ENCODE results near the gene SIRPA. TPM values are rescaled to one million over a fixed set of nuclear protein-coding genes. Genes with fewer than 3 reads are reported as not detected.

Gene SIRPA
- total RNA-seq (2021; fragmentation: NEBNext Ultra II Directional; extraction: Animal tissue kit (Norgen Biotek cat#: 25700)) (4.3 and 4.4 TPM in 2 replicates), polyA plus RNA-seq (2011; rRNA removed) (3.9 and 5.7 TPM in 2 replicates), polyA minus RNA-seq (2011; rRNA and poly(A)+ RNA removed) (3.2 and 3.4 TPM in 2 replicates)
- 3.2 TPM for polyA plus RNA-seq (2011; cell fraction: cytosol; rRNA removed)
- polyA plus RNA-seq (2011; cell fraction: nucleus; rRNA removed), result 6.7 TPM
- polyA plus RNA-seq (2012, experiment 1 of 2), result 4.9 to 6.1 TPM (median 5.2 TPM) in 4 replicates
- 4.8 TPM for polyA plus RNA-seq (2012, experiment 2 of 2)
- polyA plus RNA-seq (2013, experiment 1 of 2), result 2.9 TPM
- 3.1 TPM for polyA plus RNA-seq (2013, experiment 2 of 2)
- 3.3 TPM for polyA minus RNA-seq (2011; cell fraction: cytosol; rRNA and poly(A)+ RNA removed)
- polyA minus RNA-seq (2011; cell fraction: nucleus; rRNA and poly(A)+ RNA removed), result 3.0 TPM
- long read RNA-seq, experiment 1, partial matches to known transcripts, result 2 of 2 reads
- long read RNA-seq, experiment 1, other reads (novel, unspliced or antisense), result 0 of 2 reads
- long read RNA-seq, experiment 2, partial matches to known transcripts, result 0 of 1 reads
- long read RNA-seq, experiment 2, other reads (novel, unspliced or antisense), result 1 of 1 reads

GRCh38 chr20:1894951-1895673 lies at the start of gene SIRPA:
SIRPA (plus strand) TSS chr20:1895407; CDS start chr20:1895448, 41 bp downstream.
- H2BK120ac ChIP-seq (replicated peaks; ENCODE audit: low read depth, low read length), result no peak within 1 kb of the TSS
- no peak within 1 kb of the TSS for H3K14ac ChIP-seq (ENCODE audit: insufficient read length)
- peak within 1 kb of the TSS; percentile 56 to 80 (median 69) for H3K4me3 ChIP-seq (ENCODE audit: extremely low read depth in 1 of 4, insufficient read depth in 2 of 4, low read depth in 3 of 4, low read length in 4 of 4)
- H3K4me2 ChIP-seq (ENCODE audit: insufficient read depth in 1 of 2, low read depth in 2 of 2, low read length in 2 of 2), result peak within 1 kb of the TSS; percentile 83 to 85
- H2BK15ac ChIP-seq (ENCODE audit: low read length), result peak within 1 kb of the TSS; percentile 88; the same call in 1 of the 2 replicates
- H3K23me2 ChIP-seq (ENCODE audit: low read depth, low read length), result peaks cover 14% of the 10 kb centered on the region; the same call in 1 of the 2 replicates
- POLR2A ChIA-PET (ENCODE audit: partially characterized antibody), result no interaction called here
- H2AFZ ChIP-seq (ENCODE audit: low read length), result no peak within 1 kb of the TSS
- peak within 1 kb of the TSS; percentile 52; the same call in 1 of the 2 replicates for H4K8ac ChIP-seq (ENCODE audit: extremely low read depth, insufficient read depth, low read length)
- no peaks in the 10 kb centered on the region for H3K79me1 ChIP-seq (ENCODE audit: low read depth, low read length)
- peaks cover 0 to 8% of the 10 kb centered on the region in 2 experiments for H4K20me1 ChIP-seq (replicated peaks in 1 of 2; ENCODE audit: control insufficient read depth in 1 of 2, insufficient read depth in 2 of 2, low read length in 2 of 2)
- WGBS, 2 experiments (ENCODE audit: extremely low coverage in 1 of 2, insufficient coverage in 1 of 2, insufficient read length in 1 of 2, insufficient replicate concordance in 2 of 2, low coverage in 1 of 2, low lambda C conversion rate in 2 of 2, missing lambda C conversion rate in 1 of 2), result 1% methylated on average over 12 of the region's 74 CpGs; no CpG with 5 or more reads in 1 of the 2 experiments
- H3K4me1 ChIP-seq (replicated peaks in 1 of 4; ENCODE audit: control insufficient read depth in 3 of 4, insufficient read depth in 4 of 4, low read length in 3 of 4), result peaks cover 7 to 28% (median 10%) of the 10 kb centered on the region in 4 experiments
- H3K9me3 ChIP-seq (ENCODE audit: insufficient read depth in 2 of 2, low read depth in 1 of 2, low read length in 1 of 2), result no peaks in the 10 kb centered on the region
- peak within 1 kb of the TSS; percentile 47 for H4K91ac ChIP-seq (replicated peaks; ENCODE audit: insufficient read length, low read length)
- DNase-seq (ENCODE audit: low read depth in 1 of 2, low spot score in 2 of 2) (peak in 1 of 2 experiments; percentile 62), FAIRE-seq (no peak)
- H3K4ac ChIP-seq (replicated peaks; ENCODE audit: insufficient read length, low read depth, low read length), result no peak within 1 kb of the TSS
- H3K36me3 ChIP-seq (ENCODE audit: control insufficient read depth in 2 of 4, insufficient read depth in 4 of 4, low read length in 3 of 4), result no peaks in the 10 kb centered on the region
- peak within 1 kb of the TSS in 2 of 4 experiments; percentile 35 to 45; a peak in 4 of 7 replicates for H3K9ac ChIP-seq (replicated peaks in 1 of 4; ENCODE audit: extremely low read depth in 1 of 4, low read depth in 3 of 4, low read length in 3 of 4)
- H3K79me2 ChIP-seq (ENCODE audit: control insufficient read depth in 1 of 2, insufficient read depth in 2 of 2, low read length in 2 of 2), result no peaks in the 10 kb centered on the region
- no peak within 1 kb of the TSS; the same call in 1 of the 2 replicates for H2BK12ac ChIP-seq (ENCODE audit: low read depth, low read length)
- TF ChIP-seq BACH1 (IDR thresholded peaks at IDR 0.05; ENCODE audit: low read length) (no peak), RAD21 (IDR thresholded peaks at IDR 0.05 in 1 of 2, conservative IDR thresholded peaks at IDR 0.05 in 1 of 2; ENCODE audit: low read depth in 2 of 2, low read length in 2 of 2) (no peak), RBBP5 (IDR thresholded peaks at IDR 0.05; ENCODE audit: borderline replicate concordance, low read depth, low read length) (0 out of 2 replicates have a peak, but pooled peaks have one; percentile 32), POLR2AphosphoS5 (IDR thresholded peaks at IDR 0.05; ENCODE audit: low read depth, low read length) (no peak), CEBPB (IDR thresholded peaks at IDR 0.05; ENCODE audit: low read depth, low read length) (no peak), POLR2A (IDR thresholded peaks at IDR 0.05; ENCODE audit: control extremely low read depth in 1 of 2, low read depth in 2 of 2, low read length in 2 of 2) (peak in 1 of 2 experiments; percentile 24; a peak in 1 of 3 replicates)
- no peak within 1 kb of the TSS for H2BK5ac ChIP-seq (ENCODE audit: low read depth, low read length)
- H3K27ac ChIP-seq (ENCODE audit: low read depth, low read length), result no peak within 1 kb of the TSS
- H3K18ac ChIP-seq (ENCODE audit: extremely low read depth, low read length), result peak within 1 kb of the TSS; percentile 48; the same call in 1 of the 2 replicates
- H4K5ac ChIP-seq (ENCODE audit: insufficient read length, low read depth, low read length), result peak within 1 kb of the TSS; percentile 25
- CTCF ChIA-PET (ENCODE audit: partially characterized antibody), result interaction anchor here (1.6 kb wide), 1 partner anchor 90 kb away, joined by 5 read pairs; no protein-coding TSS in a partner anchor
- no peak within 1 kb of the TSS for H3K56ac ChIP-seq (replicated peaks; ENCODE audit: insufficient read length, low read depth, low read length)
- no peak within 1 kb of the TSS for H2AK5ac ChIP-seq (ENCODE audit: low read depth, low read length)
- H3K27me3 ChIP-seq (replicated peaks in 1 of 4; ENCODE audit: control insufficient read depth in 3 of 4, extremely low read depth in 1 of 4, insufficient read depth in 3 of 4, low read length in 3 of 4), result peaks cover 5 to 41% (median 33%) of the 10 kb centered on the region in 4 experiments
- no peak within 1 kb of the TSS for H3K23ac ChIP-seq (ENCODE audit: insufficient read length)
- H2BK20ac ChIP-seq (ENCODE audit: low read length), result 0 out of 2 replicates have a peak within 1 kb of the TSS, but pooled peaks have one; percentile 48
